Gastroesophageal sphincter (tissue), 3 donors: ENCODE measurements around the gene BTG1.

Experiments used
- CTCF ChIP-seq, 4 experiments: fragments of 200-600 bp in 2 of 4; fragments of 450-650 bp in 2 of 4; sonication (generic) in 1 of 4; IDR thresholded peaks; one replicate each; pipeline ENCODE4 v1.5.1; 2017 to 2019; ENCODE audit warnings: antibody characterized with exemption in 4 of 4, mild to moderate bottlenecking in 2 of 4, moderate library complexity in 2 of 4
- EP300 ChIP-seq: sonication (generic); formaldehyde crosslinking; IDR thresholded peaks from one replicate; pipeline ENCODE4 v1.6.1; 2017; ENCODE audit warnings: antibody characterized with exemption, mild to moderate bottlenecking
- POLR2A ChIP-seq, 2 donors: fragments of 450-650 bp; IDR thresholded peaks; one replicate each; pipeline ENCODE4 v1.6.1; 2017; ENCODE audit warnings: antibody characterized with exemption in 2 of 2, mild to moderate bottlenecking in 2 of 2, moderate library complexity in 1 of 2
- POLR2AphosphoS5 ChIP-seq: sonication (generic); formaldehyde crosslinking; IDR thresholded peaks from one replicate; pipeline ENCODE4 v1.6.1; 2017; ENCODE audit warnings: antibody characterized with exemption

- TF ChIP-seq CTCF (IDR thresholded peaks at IDR 0.05) (no peak), EP300 (no peak), POLR2A (IDR thresholded peaks at IDR 0.05) (no peak), POLR2AphosphoS5 (no peak)
These were observed 11.6 kb downstream of the BTG1 start for GRCh38 chr12:92133795-92134637.
